ENCODE results near the gene PITPNC1. TPM values are rescaled to one million over a fixed set of nuclear protein-coding genes. Genes with fewer than 3 reads are reported as not detected.

Gene PITPNC1
- total and polyA plus RNA-seq, 2 of the 13 experiments (the other 11 are each of a cell fraction or from before 2014, with no cell fraction given) = 4.1 to 5.7 TPM

- TF ChIP-seq MTF1 (CRISPR knock-in tag; IDR thresholded peaks at IDR 0.05) (peak; percentile 64; the same call in 1 of the 2 replicates), ZNF280D (CRISPR knock-in tag; IDR thresholded peaks at IDR 0.05) (no peak), HNRNPL (IDR thresholded peaks at IDR 0.05; ENCODE audit: low read depth, low read length) (no peak), HOMEZ (CRISPR knock-in tag; IDR thresholded peaks at IDR 0.05; ENCODE audit: low read depth) (no peak), TBX2 (CRISPR knock-in tag; IDR thresholded peaks at IDR 0.05; ENCODE audit: borderline replicate concordance) (peak; percentile 49; the same call in 1 of the 2 replicates), IRF9 (CRISPR knock-in tag; IDR thresholded peaks at IDR 0.05; ENCODE audit: borderline replicate concordance) (peak; percentile 57; the same call in 1 of the 2 replicates), PCBP2 (optimal IDR thresholded peaks at IDR 0.05; ENCODE audit: low read depth, low read length, poor library complexity, severe bottlenecking) (no peak), ZNF333 (CRISPR knock-in tag; IDR thresholded peaks at IDR 0.05; ENCODE audit: borderline replicate concordance) (peak; percentile 40; the same call in 1 of the 2 replicates), MAX (IDR thresholded peaks at IDR 0.05) (peak; percentile 88), HMGXB3 (CRISPR knock-in tag; IDR thresholded peaks at IDR 0.05; ENCODE audit: borderline replicate concordance) (no peak; the same call in 1 of the 2 replicates), EZH2 (conservative IDR thresholded peaks at IDR 0.05; ENCODE audit: low read depth, low read length) (no peak), RNF2 (conservative IDR thresholded peaks at IDR 0.05; ENCODE audit: low read depth) (peak; percentile 79), ZNF44 (CRISPR knock-in tag; IDR thresholded peaks at IDR 0.05) (no peak), ZNF724P (CRISPR knock-in tag; IDR thresholded peaks at IDR 0.05; ENCODE audit: borderline replicate concordance) (peak; percentile 65; the same call in 1 of the 2 replicates), MAF1 (CRISPR knock-in tag; IDR thresholded peaks at IDR 0.05; ENCODE audit: borderline replicate concordance) (no peak; the same call in 1 of the 2 replicates)
Measured at GRCh38 chr17:67378454-67379250, 1.6 kb downstream of the PITPNC1 start (continued).
